NCI-H2171 treated with DMSO at 0.1 percent for 48 hours (cell line): ENCODE results near the gene SPP1.
"Not testable (repeated sequence)": the region's sequence is repeated elsewhere in the genome, so short reads cannot be mapped to it uniquely, and the experiment has no call there.

Source experiments
- DNase-seq: peaks from one replicate; lab custom pipeline; 2025; lab: John Stamatoyannopoulos, UW

Gene SPP1

GRCh38 chr4:87986508-87986907 is 11.0 kb downstream of the SPP1 start:
- DNase-seq: no peak

DNA sequence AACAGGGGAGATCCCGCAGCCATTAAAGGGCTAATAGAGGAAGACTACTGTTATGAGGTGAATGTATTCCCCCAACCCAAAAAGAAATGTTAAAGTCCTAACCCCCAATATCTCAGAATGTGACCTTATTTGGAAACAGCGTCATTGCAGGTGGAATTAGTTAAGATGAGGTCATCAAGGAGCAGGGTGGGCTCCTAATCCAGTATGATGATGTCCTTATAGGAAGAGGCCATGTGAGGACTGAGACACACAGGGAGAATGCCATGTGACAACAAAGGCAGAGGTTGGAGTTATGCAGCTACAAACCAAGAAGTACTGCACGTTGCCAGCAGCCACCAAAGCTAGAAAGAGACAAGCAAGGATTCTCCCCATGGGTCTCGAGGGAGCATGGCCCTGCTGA is 14.3 kb downstream of the SPP1 start:
- DNase-seq: no peak

DNA sequence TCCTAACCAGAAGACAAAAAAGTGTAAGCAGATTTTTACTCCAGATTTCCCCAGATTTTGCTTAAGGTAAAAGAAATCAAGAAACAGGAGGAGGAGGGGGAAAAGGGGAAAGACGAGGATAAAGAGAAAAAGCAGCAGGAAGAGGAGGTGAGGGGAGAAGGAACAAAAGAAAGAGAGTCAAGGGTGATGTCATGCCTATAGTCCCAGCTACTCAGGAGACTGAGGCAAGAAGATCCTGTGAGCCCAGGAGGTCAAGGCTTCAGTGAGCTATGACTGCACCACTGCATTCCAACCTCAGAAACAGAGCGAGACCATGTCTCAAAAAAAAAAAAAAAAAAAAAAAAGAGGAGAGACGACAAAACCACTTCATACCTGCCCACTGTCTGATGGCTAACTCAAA is 19.9 kb downstream of the SPP1 start:
- DNase-seq: no peak

DNA sequence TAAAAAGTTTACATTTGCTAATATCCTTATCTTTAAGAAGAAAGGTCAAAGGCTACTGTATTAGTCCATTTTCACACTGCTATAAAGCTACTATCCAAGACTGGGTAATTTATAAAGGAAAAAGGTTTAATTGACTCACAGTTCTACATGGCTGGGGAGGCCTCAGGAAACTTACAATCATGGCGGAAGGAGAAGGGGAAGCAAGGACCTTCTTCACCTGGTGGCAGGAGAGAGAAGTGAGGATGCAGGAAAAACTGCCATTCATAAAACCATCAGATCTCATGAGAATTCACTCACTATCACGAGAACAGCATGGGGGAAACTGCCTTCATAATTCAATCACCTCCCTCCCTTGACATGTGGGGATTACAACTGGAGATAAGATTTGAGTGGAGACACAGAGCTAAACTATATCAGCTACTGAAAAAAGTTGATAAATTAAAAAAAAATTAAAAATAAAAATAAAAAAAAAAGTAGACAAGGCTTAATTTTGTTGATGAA is 23.7 kb downstream of the SPP1 start:
- DNase-seq: not testable (repeated sequence)

DNA sequence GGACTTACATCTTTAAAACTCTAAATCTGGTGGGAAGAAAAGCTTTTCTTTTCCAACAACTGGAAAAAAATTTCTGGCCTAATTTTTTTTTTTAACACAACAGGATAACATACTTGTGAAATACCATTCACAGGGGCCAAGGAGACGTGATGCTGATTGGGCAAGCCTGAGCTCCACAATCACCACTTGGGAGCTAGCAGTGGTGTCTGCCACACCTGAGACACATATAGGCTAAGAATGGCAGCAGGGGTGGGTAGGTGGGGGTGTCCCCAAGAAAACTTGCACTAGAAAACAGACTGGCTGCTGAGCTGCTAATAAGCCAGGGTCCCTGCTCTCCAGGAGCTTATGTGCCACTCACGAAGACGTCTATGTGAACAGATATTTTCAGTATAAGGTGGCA is 26.4 kb downstream of the SPP1 start:
- no peak for DNase-seq

GRCh38 chr4:88002786-88003185 is 27.3 kb downstream of the SPP1 start:
- DNase-seq: no peak

DNA sequence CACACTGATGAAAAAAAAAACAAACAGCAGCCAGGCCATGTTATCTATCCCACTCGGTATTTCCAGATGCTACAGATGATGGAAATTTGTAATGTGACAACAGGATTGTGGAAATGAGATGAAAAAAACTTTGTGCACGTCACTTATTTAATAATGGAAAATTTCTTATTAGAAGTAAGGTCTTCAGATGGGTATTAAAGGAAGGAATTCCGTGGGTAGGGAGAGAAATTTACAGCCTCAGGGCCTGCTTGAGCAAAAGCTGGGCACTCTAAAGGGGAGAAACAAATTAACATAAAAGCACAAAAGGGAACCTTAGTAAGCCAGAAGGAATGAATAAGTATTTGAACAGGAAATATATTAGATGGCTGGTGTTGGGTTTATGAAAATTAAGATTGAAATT is 27.7 kb downstream of the SPP1 start:
- no peak for DNase-seq

DNA sequence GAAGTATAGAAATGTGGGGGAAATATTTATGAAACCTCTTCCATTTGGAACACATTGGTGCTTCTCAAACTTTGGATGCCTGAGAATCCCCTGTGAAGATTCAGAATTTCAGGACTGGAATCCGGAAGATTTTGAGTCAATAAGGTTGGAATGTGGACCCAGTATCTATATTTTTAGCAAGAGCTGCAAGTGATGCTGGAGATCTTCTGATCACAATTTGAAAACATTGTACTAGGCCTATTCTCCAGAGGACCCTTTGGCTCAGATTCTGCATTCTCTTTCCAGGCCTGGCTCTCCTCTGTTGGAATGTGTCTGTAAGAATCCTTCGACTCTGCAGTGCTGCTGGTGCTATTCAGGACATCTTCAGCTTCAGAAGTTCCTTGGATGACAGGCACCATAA is 29.6 kb downstream of the SPP1 start:
- no peak for DNase-seq

GRCh38 chr4:88005946-88006345 is 30.4 kb downstream of the SPP1 start:
- DNase-seq: no peak

- DNase-seq: no peak
Measured at GRCh38 chr4:88006956-88007303, 31.4 kb downstream of the SPP1 start.

DNA sequence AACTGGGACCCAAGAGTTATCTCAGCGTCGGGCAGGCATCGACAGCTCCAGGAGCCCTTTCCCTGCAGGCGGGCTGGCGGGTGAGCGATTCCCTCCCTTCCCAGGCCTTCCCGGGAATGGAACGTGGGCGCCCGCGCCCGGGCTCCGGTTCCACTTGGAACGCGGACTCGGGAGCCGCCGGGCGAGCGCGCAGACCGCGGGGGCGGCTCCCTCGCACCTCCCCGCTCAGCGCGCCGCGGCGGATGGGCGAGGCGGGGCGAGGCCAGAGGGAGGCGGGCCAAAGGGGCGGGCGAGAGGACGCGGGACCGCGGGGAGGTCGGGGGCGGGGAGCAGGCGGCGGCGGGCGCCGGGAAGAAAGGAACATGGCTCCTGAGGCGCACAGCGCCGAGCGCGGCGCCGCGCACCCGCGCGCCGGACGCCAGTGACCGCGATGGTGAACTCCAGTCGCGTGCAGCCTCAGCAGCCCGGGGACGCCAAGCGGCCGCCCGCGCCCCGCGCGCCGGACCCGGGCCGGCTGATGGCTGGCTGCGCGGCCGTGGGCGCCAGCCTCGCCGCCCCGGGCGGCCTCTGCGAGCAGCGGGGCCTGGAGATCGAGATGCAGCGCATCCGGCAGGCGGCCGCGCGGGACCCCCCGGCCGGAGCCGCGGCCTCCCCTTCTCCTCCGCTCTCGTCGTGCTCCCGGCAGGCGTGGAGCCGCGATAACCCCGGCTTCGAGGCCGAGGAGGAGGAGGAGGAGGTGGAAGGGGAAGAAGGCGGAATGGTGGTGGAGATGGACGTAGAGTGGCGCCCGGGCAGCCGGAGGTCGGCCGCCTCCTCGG is 32.0 kb downstream of the SPP1 start, which contains the start of gene PKD2:
PKD2 (plus strand) TSS at position 332 of the 818 bp plus-strand sequence; CDS start at position 431, 99 bp downstream.
- DNase-seq: peak; percentile 27

DNA sequence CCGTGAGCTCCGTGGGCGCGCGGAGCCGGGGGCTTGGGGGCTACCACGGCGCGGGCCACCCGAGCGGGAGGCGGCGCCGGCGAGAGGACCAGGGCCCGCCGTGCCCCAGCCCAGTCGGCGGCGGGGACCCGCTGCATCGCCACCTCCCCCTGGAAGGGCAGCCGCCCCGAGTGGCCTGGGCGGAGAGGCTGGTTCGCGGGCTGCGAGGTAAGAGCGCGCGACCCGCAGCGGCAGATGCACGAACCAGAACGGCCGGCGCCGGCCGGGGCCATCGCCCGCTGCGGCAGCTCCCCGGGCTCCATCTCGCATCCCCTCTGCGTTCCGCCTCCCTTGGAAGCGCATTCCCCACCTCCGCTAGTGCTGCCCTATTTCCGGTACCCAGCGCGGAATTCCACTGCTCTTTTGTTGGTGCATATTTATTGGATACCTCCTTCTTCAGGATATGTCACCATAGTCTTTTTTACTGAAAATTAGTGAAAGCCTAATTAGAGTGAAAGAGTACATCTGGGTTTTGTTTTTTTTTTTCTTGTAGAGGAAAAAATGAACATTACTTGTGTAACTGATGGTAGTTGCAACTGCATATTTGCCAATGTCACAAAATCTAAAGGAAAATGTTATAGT is 32.7 kb downstream of the SPP1 start:
- peak; percentile 35 for DNase-seq

- no peak for DNase-seq
Measured at GRCh38 chr4:88008743-88009171, 33.2 kb downstream of the SPP1 start.

- no peak for DNase-seq
Measured at GRCh38 chr4:88009871-88010270, 34.4 kb downstream of the SPP1 start.

DNA sequence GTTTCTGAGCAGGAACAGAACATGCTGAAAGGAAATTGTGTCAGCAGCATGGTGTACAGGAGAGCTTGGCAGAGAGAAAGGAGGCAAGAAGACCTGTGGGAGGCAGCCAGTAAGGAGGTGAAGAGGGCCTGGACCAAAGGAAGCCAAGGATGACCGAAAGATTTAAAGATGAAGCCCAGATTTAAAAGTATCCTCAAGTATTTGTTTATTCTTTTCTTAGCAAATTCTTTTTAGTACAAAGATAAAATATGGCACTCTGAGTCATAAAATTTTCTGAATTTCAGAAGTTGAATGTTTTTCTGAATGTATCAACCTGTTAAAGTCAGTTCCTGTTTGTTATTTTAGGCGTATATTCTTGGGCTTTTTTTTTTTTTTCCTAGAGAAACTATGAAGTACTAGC is 35.5 kb downstream of the SPP1 start:
- no peak for DNase-seq

DNA sequence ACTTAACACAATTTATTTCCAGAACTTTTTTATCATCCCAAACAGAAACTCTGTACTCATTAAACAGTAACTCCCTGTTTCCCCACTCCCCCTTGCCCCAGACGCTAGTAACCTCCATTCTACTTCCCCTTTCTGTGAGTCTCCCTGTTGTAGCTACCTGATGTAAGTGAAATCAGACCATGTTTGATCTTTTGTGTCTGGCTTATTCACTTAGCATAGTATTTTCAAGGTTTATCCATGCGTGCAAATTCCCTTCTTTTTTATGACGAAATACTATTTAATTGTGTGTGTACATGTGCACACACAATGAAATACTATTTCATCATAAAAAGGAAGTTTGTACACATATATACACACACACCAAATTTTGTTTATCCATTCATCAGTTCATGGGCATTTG is 37.1 kb downstream of the SPP1 start:
- no peak for DNase-seq

DNA sequence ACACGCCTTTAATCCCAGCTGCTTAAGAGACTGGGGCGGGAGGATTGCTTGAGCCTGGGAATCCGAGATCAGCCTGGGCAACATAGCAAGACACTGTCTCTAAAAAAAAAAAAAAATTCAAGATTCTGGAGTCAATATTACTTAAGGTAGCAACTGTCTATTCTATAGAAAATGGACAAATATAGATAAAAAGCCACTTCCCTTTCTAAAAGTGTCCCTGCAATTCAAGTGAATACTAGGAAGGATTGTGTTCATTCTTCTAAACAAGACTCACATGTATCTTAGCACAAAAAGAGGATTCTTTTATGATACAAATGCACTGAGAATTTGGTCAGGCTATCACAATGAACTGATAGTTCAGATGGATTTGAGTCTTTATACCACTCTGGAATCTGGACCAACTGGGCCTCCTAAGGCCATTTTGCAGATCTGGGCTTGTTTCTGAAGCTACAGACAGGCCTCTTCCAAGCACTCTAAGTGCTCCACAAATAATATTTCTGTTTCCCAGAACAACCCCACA is 38.9 kb downstream of the SPP1 start:
- DNase-seq: no peak

DNA sequence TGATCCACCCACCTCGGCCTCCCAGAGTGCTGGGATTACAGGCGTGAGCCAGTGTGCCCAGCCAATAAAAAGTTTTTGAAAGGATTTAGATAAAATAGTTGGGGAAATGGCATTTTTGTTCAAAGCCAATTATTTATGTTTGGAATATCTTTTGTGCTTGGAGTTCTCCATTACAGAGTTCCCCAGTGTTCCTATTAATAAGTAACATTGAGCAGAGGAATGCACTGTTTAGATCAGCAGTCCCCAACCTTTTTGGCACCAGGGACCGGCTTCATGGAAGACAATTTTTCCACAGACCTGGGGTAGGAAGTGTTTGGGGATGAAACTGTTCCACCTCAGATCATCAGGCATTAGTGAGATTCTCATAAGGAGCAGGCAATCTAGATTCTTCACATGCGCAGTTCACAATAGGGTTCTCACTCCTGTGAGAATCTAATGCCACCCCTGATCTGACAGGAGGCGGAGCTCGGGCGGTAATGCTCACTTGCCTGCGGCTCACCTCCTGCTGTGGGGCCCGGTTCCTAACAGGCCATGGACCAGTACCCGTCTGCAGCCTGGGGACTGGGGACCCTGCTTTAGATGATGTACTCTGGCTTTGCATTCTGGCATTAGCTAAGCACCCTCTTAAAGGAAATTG is 40.3 kb downstream of the SPP1 start:
- no peak for DNase-seq

- DNase-seq: no peak
Measured at GRCh38 chr4:88017516-88018297, 42.2 kb downstream of the SPP1 start.

- no peak for DNase-seq
Measured at GRCh38 chr4:88018466-88018865, 43.0 kb downstream of the SPP1 start.

DNA sequence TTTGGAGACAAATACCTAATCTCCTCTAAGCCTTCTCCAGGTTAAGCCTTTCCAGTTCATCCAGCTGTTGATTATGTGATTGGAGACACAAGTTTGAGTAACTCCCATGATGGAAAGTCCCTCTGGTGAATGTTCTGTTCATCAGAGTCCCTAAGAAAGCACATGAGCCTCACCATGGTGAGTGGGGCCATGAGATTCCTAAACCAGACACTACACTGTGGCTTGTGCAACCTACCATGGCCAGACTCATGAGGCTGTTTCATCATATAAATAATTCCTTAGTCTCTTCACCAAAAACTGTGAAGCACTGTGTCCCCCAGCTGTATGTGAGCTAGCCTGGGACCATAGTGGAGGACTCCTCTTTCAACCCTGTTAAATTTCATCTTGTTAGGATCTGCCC is 46.3 kb downstream of the SPP1 start:
- no peak for DNase-seq

GRCh38 chr4:88022289-88022688 is 46.8 kb downstream of the SPP1 start:
- no peak for DNase-seq
